Motor neuron (in vitro differentiated cells): ENCODE data around the gene GABBR2. TPM values are rescaled to one million over a fixed set of nuclear protein-coding genes. Genes with fewer than 3 reads are reported as not detected.
"Not testable (repeated sequence)": the region's sequence is repeated elsewhere in the genome, so short reads cannot be mapped to it uniquely, and the experiment has no call there.

Experiments used
- ATAC-seq, 8 experiments: fragments of 200-7000 bp; cut with Tn5 transposase; replicated peaks in 6 of 8; 2 replicates each; pipeline ENCODE4 v1.8.0; 2021; ENCODE audit warnings: mild to moderate bottlenecking in 8 of 8, moderate library complexity in 8 of 8
- H3K27ac ChIP-seq, 2 donors: fragments of 250-450 bp; sonication (Bioruptor Pico); 2 replicates each; pipeline ENCODE4 v1.9.0; 2021; ENCODE audit warnings: antibody characterized with exemption in 2 of 2, mild to moderate bottlenecking in 2 of 2, moderate library complexity in 1 of 2
- H3K4me1 ChIP-seq, 2 donors: fragments of 250-450 bp; sonication (Bioruptor Pico); replicated peaks in 1 of 2; 2 replicates each; pipeline ENCODE4 v1.6.1; 2021; ENCODE audit warnings: antibody characterized with exemption in 2 of 2, mild to moderate bottlenecking in 2 of 2, moderate library complexity in 1 of 2
- H3K4me3 ChIP-seq, 5 donors: fragments of 250-450 bp; sonication (Bioruptor Pico); 2 replicates each; pipeline ENCODE4 v1.9.0; 2021; ENCODE audit warnings: antibody characterized with exemption in 5 of 5, mild to moderate bottlenecking in 5 of 5, moderate library complexity in 4 of 5
- WGBS, 10 experiments: fragments of 450-650 bp; shearing (Covaris generic); methylation state at CpG; one replicate each; pipeline ENCODE4 v1.0.0; 2022; 5-methylcytosine and 5-hydroxymethylcytosine counted together
- in situ Hi-C, 9 experiments: fragments of 400-800 bp; cut with MboI; loops; one replicate each; pipeline ENCODE4 v1.15.0; 2021; ENCODE audit warnings: low sequenced_read_pairs in 9 of 9, low pct_unique_long_range_greater_than_20kb in 2 of 9; ENCODE audit not compliant: unreplicated experiment in 9 of 9
- total RNA-seq, 8 experiments: library from RNA; unstranded; fragments of 300-600 nt; gene quantifications; 2 replicates each; pipeline versions ENCODE4 v1.2.3 to v1.2.4, GENCODE V29; 2022

GABBR2 gene
- total RNA-seq, 8 experiments from 2014 or later = 0.07 to 26.0 (median 3.9) TPM

- ATAC-seq = no peak
- in situ Hi-C loops = no loop called here
- WGBS, 10 experiments = 0 to 93% (median 50%) methylated on average over 1 to 6 of the region's 11 CpGs; no CpG with 5 or more reads in 1 of the 10 experiments
- H3K4me1 ChIP-seq = no peaks in the 10 kb centered on the region
- no peak overlapping the region for H3K27ac ChIP-seq
- no peak overlapping the region for H3K4me3 ChIP-seq
Measured at GRCh38 chr9:98594546-98595160, 114.1 kb downstream of the GABBR2 start.

- Histone ChIP-seq H3K4me1 (no peaks in the 10 kb centered on the region), H3K27ac (no peak overlapping the region), H3K4me3 (no peak overlapping the region)
- in situ Hi-C loops = no loop called here
- WGBS, 10 experiments = 20 to 85% (median 80%) methylated on average over 1 to 7 of the region's 15 CpGs; no CpG with 5 or more reads in 3 of the 10 experiments
- ATAC-seq = no peak
Measured at GRCh38 chr9:98593354-98594253, 115.1 kb downstream of the GABBR2 start.

- 29 to 100% (median 73%) methylated on average over 1 to 3 of the region's 3 CpGs; no CpG with 5 or more reads in 2 of the 10 experiments for WGBS, 10 experiments
Measured at GRCh38 chr9:98591696-98592095, 117.0 kb downstream of the GABBR2 start.

GRCh38 chr9:98590101-98590500 is 118.6 kb downstream of the GABBR2 start:
- H3K4me1 ChIP-seq = no peaks in the 10 kb centered on the region
- ATAC-seq = no peak
- in situ Hi-C loops = no loop called here
- no peak overlapping the region for H3K27ac ChIP-seq
- whole genome bisulfite sequencing, 10 experiments = 5 to 79% (median 51%) methylated on average over 1 to 3 of the region's 3 CpGs; no CpG with 5 or more reads in 3 of the 10 experiments
- no peak overlapping the region for H3K4me3 ChIP-seq

More at GRCh38 chr9:98591696-98592095, 117.0 kb downstream of the GABBR2 start:
- no peak overlapping the region for H3K27ac ChIP-seq
- H3K4me3 ChIP-seq = no peak overlapping the region
- no peak for ATAC-seq
- in situ Hi-C loops = no loop called here
- H3K4me1 ChIP-seq = no peaks in the 10 kb centered on the region

GRCh38 chr9:98589102-98589501 is 119.6 kb downstream of the GABBR2 start:
- WGBS, 10 experiments = 0 to 100% (median 71%) methylated on average over 2 to 4 of the region's 4 CpGs; no CpG with 5 or more reads in 1 of the 10 experiments
- no peak overlapping the region for H3K27ac ChIP-seq
- ATAC-seq = peak in 2 of 8 experiments; percentile 55 to 73
- in situ Hi-C loops = no loop called here
- H3K4me1 ChIP-seq = no peaks in the 10 kb centered on the region
- no peak overlapping the region for H3K4me3 ChIP-seq

- in situ Hi-C loops, H3K27ac ChIP-seq, H3K4me3 ChIP-seq, H3K4me1 ChIP-seq, ATAC-seq: not testable (repeated sequence)
- 0 to 100% (median 75%) methylated on average over 1 to 6 of the region's 10 CpGs for WGBS, 10 experiments
Measured at GRCh38 chr9:98584853-98585438, 123.8 kb downstream of the GABBR2 start.

- H3K4me1 ChIP-seq = no peaks in the 10 kb centered on the region
- no peak for ATAC-seq
- no peak overlapping the region for H3K4me3 ChIP-seq
- in situ Hi-C loops = no loop called here
- no CpG with 5 or more reads among the region's 1 CpG for WGBS, 10 experiments
- no peak overlapping the region for H3K27ac ChIP-seq
Measured at GRCh38 chr9:98584059-98584458, 124.7 kb downstream of the GABBR2 start.

- WGBS, 10 experiments = 71 to 100% (median 89%) methylated on average over 1 to 3 of the region's 3 CpGs; no CpG with 5 or more reads in 2 of the 10 experiments
- no peak overlapping the region for H3K27ac ChIP-seq
- no peak for ATAC-seq
Measured at GRCh38 chr9:98583417-98583816, 125.3 kb downstream of the GABBR2 start.

GRCh38 chr9:98580956-98581355 is 127.8 kb downstream of the GABBR2 start:
- H3K27ac ChIP-seq = no peak overlapping the region
- no peaks in the 10 kb centered on the region for H3K4me1 ChIP-seq
- ATAC-seq = no peak
- 48 to 83% (median 72%) methylated on average over 4 to 10 of the region's 11 CpGs; no CpG with 5 or more reads in 4 of the 10 experiments for WGBS, 10 experiments
- in situ Hi-C loops = no loop called here
- no peak overlapping the region for H3K4me3 ChIP-seq

More at GRCh38 chr9:98583417-98583816, 125.3 kb downstream of the GABBR2 start:
- no peaks in the 10 kb centered on the region for H3K4me1 ChIP-seq
- H3K4me3 ChIP-seq = no peak overlapping the region
- in situ Hi-C loops = no loop called here

- ATAC-seq = no peak
- WGBS, 10 experiments = 20 to 100% (median 89%) methylated on average over 1 to 2 of the region's 2 CpGs; no CpG with 5 or more reads in 1 of the 10 experiments
- H3K4me1 ChIP-seq = no peaks in the 10 kb centered on the region
- H3K27ac ChIP-seq = no peak overlapping the region
- H3K4me3 ChIP-seq = no peak overlapping the region
- in situ Hi-C loops = no loop called here
Measured at GRCh38 chr9:98579700-98580099, 129.0 kb downstream of the GABBR2 start.

GRCh38 chr9:98577446-98577845 is 131.3 kb downstream of the GABBR2 start:
- no peak for ATAC-seq
- Histone ChIP-seq H3K4me3 (no peak overlapping the region), H3K27ac (no peak overlapping the region), H3K4me1 (no peaks in the 10 kb centered on the region)
- 60 to 100% (median 82%) methylated on average over 1 to 2 of the region's 3 CpGs; no CpG with 5 or more reads in 2 of the 10 experiments for WGBS, 10 experiments
- in situ Hi-C loops = no loop called here

GRCh38 chr9:98576859-98577258 is 131.9 kb downstream of the GABBR2 start:
- H3K4me1 ChIP-seq = no peaks in the 10 kb centered on the region
- no peak overlapping the region for H3K4me3 ChIP-seq
- no peak for ATAC-seq
- H3K27ac ChIP-seq = no peak overlapping the region
- 11 to 100% (median 59%) methylated on average over 2 to 3 of the region's 3 CpGs; no CpG with 5 or more reads in 1 of the 10 experiments for WGBS, 10 experiments
- in situ Hi-C loops = no loop called here

- no peak for ATAC-seq
- in situ Hi-C loops = no loop called here
- WGBS, 10 experiments = 56 to 100% (median 91%) methylated on average over 1 to 3 of the region's 3 CpGs
- no peak overlapping the region for H3K27ac ChIP-seq
- no peak overlapping the region for H3K4me3 ChIP-seq
- no peaks in the 10 kb centered on the region for H3K4me1 ChIP-seq
Measured at GRCh38 chr9:98576354-98576753, 132.4 kb downstream of the GABBR2 start.
